Smooth muscle cell (in vitro differentiated cells): ENCODE results near the gene RSPH1. TPM values are rescaled to one million over a fixed set of nuclear protein-coding genes. Genes with fewer than 3 reads are reported as not detected.

Experiments
- DNase-seq: peaks from one replicate; lab custom pipeline; 2025; ENCODE audit not compliant: unreplicated experiment; lab: John Stamatoyannopoulos, UW
- H2AFZ ChIP-seq: fragments of 200-600 bp; sonication (generic); 2 replicates; pipeline ENCODE4 v1.6.0; 2016; ENCODE audit warnings: antibody characterized with exemption, low read depth, mild to moderate bottlenecking
- H3F3A ChIP-seq: fragments of 200-600 bp; sonication (generic); 2 replicates; pipeline ENCODE4 v1.6.0; 2017; ENCODE audit warnings: antibody characterized with exemption, low read depth
- H3K27ac ChIP-seq: fragments of 200-600 bp; sonication (generic); 2 replicates; pipeline ENCODE4 v1.5.1; 2016; ENCODE audit warnings: low read depth, mild to moderate bottlenecking
- H3K27me3 ChIP-seq: fragments of 200-600 bp; sonication (generic); 2 replicates; pipeline ENCODE4 v1.6.1; 2016; ENCODE audit warnings: low read depth, mild to moderate bottlenecking
- H3K36me3 ChIP-seq: fragments of 200-600 bp; sonication (generic); 2 replicates; pipeline ENCODE4 v1.5.1; 2016; ENCODE audit warnings: low read depth
- H3K4me1 ChIP-seq: fragments of 200-600 bp; sonication (generic); 2 replicates; pipeline ENCODE4 v1.5.1; 2016; ENCODE audit warnings: low read depth
- H3K4me2 ChIP-seq: fragments of 200-600 bp; sonication (generic); 2 replicates; pipeline ENCODE4 v1.6.0; 2016; ENCODE audit warnings: mild to moderate bottlenecking
- H3K4me3 ChIP-seq: fragments of 200-600 bp; sonication (generic); 2 replicates; pipeline ENCODE4 v1.5.1; 2016; ENCODE audit warnings: mild to moderate bottlenecking
- H3K79me2 ChIP-seq: fragments of 200-600 bp; sonication (generic); 2 replicates; pipeline ENCODE4 v1.6.0; 2016; ENCODE audit warnings: low read depth, mild to moderate bottlenecking
- H3K9ac ChIP-seq: fragments of 200-600 bp; sonication (generic); 2 replicates; pipeline ENCODE4 v1.6.0; 2016; ENCODE audit warnings: low read depth
- H3K9me3 ChIP-seq: fragments of 200-600 bp; sonication (generic); replicated peaks from 2 replicates; pipeline ENCODE4 v1.5.1; 2016; ENCODE audit warnings: low read depth
- H4K20me1 ChIP-seq: fragments of 200-600 bp; sonication (generic); 2 replicates; pipeline ENCODE4 v1.6.0; 2016; ENCODE audit warnings: low read depth
- CTCF ChIP-seq: fragments of 200-600 bp; sonication (generic); IDR thresholded peaks from 2 replicates; pipeline ENCODE4 v1.5.1; 2017; ENCODE audit warnings: borderline replicate concordance, mild to moderate bottlenecking, antibody characterized with exemption; ENCODE audit not compliant: insufficient read depth, poor library complexity, severe bottlenecking
- WGBS: methylation state at CpG from one replicate; pipeline ENCODE4 v1.1.7; 2016; ENCODE audit warnings: low lambda C conversion rate; 5-methylcytosine and 5-hydroxymethylcytosine counted together
- polyA plus RNA-seq: library from polyadenylated mRNA; unstranded; fragments of >200 nt; fragmentation: Nextera tagmentation; extraction: Ambion mirVana; gene quantifications from 2 replicates; pipeline ENCODE4 v1.2.1, GENCODE V29; 2016
- total RNA-seq: library from RNA; depleted of rRNA; stranded (reverse); fragments of >200 nt; gene quantifications from 2 replicates; pipeline ENCODE4 v1.2.3, GENCODE V29; 2014

RSPH1 gene
- total and polyA plus RNA-seq, 2 experiments from 2014 or later: 0.16 TPM; not detected in 1

DNA sequence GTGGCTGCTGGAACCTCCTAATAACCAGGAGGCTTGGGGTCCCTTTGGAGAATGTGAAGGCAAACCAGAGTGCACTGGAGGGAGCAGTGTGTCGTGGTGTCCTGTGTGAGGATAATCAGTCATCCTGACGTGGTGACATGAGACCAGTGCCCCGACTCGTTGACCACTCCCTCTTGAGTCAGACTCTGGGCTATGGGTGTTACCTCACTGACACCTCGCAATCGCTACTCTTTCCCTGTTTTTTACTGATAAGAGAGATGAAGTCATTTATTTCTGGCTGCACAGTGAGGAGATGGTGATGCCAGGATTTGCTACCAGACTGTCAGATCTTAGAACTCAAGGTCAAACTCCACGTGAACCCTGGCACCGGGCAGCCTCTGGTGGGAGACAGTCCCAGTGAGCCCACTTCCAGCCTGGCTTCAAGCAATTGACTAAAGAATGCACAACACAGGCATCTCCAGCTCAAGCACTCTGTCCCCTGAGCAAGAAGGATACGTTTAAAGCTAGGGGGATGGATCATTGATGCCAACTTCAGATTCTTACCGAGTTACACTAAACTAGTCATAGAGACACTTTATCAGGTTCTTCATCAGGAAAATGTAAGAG lies 62.0 kb downstream of the RSPH1 start:
- no peaks in the 10 kb centered on the region for H3K9me3 ChIP-seq
- no peaks in the 10 kb centered on the region for H3F3A ChIP-seq
- H3K36me3 ChIP-seq: no peaks in the 10 kb centered on the region
- 60% methylated on average over 10 of the region's 10 CpGs for WGBS
- no peak for TF ChIP-seq CTCF
- H2AFZ ChIP-seq: no peak overlapping the region
- H3K9ac ChIP-seq: no peak overlapping the region
- no peak overlapping the region for H3K4me2 ChIP-seq
- no peaks in the 10 kb centered on the region for H3K27me3 ChIP-seq
- H4K20me1 ChIP-seq: no peaks in the 10 kb centered on the region
- H3K79me2 ChIP-seq: no peaks in the 10 kb centered on the region
- H3K4me3 ChIP-seq: no peak overlapping the region
- no peaks in the 10 kb centered on the region for H3K4me1 ChIP-seq
- H3K27ac ChIP-seq: no peak overlapping the region
- no peak for DNase-seq

GRCh38 chr21:42432695-42433094 lies 63.3 kb downstream of the RSPH1 start:
- Histone ChIP-seq H3K9ac (no peak overlapping the region), H3K4me2 (no peak overlapping the region), H3K79me2 (no peaks in the 10 kb centered on the region), H3K27me3 (no peaks in the 10 kb centered on the region), H3F3A (no peaks in the 10 kb centered on the region), H3K27ac (no peak overlapping the region), H2AFZ (no peak overlapping the region), H3K36me3 (no peaks in the 10 kb centered on the region), H3K4me1 (no peaks in the 10 kb centered on the region), H3K9me3 (no peaks in the 10 kb centered on the region), H4K20me1 (no peaks in the 10 kb centered on the region), H3K4me3 (no peak overlapping the region)
- no peak for TF ChIP-seq CTCF
- no peak for DNase-seq
- WGBS: 70% methylated on average over 1 of the region's 1 CpG

- 72% methylated on average over 7 of the region's 7 CpGs for WGBS
- H4K20me1 ChIP-seq: no peaks in the 10 kb centered on the region
Measured at GRCh38 chr21:42431196-42431595, 64.8 kb downstream of the RSPH1 start.

More at GRCh38 chr21:42431196-42431595, 64.8 kb downstream of the RSPH1 start:
- no peak for DNase-seq
- Histone ChIP-seq H3K4me3 (no peak overlapping the region), H3K4me2 (no peak overlapping the region), H3F3A (no peaks in the 10 kb centered on the region), H3K9ac (no peak overlapping the region), H3K27ac (no peak overlapping the region), H3K36me3 (no peaks in the 10 kb centered on the region), H3K27me3 (no peaks in the 10 kb centered on the region), H3K9me3 (no peaks in the 10 kb centered on the region), H2AFZ (no peak overlapping the region), H3K79me2 (no peaks in the 10 kb centered on the region), H3K4me1 (no peaks in the 10 kb centered on the region)
- TF ChIP-seq CTCF: no peak
